Measurements from ENCODE around the gene SIPA1L3.

- TF ChIP-seq SP1 (IDR thresholded peaks at IDR 0.05; ENCODE audit: low read depth, low read length): no peak
- no peak for TF ChIP-seq ZNF274 (IDR thresholded peaks at IDR 0.05; ENCODE audit: insufficient read depth, insufficient read length)
- TF ChIP-seq TCF7 (IDR thresholded peaks at IDR 0.05; ENCODE audit: borderline replicate concordance): no peak
- TF ChIP-seq CTCF (IDR thresholded peaks at IDR 0.05 in 2 of 3, conservative IDR thresholded peaks at IDR 0.05 in 1 of 3; ENCODE audit: control insufficient read depth in 2 of 3, extremely low read depth in 1 of 3, insufficient read depth in 1 of 3, low read depth in 3 of 3, low read length in 3 of 3): no peak
- TF ChIP-seq IRF3 (IDR thresholded peaks at IDR 0.05): no peak
- no peak for TF ChIP-seq POLR2A (IDR thresholded peaks at IDR 0.05; ENCODE audit: low read depth, low read length)
- TF ChIP-seq CEBPB (IDR thresholded peaks at IDR 0.05; ENCODE audit: borderline replicate concordance in 1 of 2, low read depth in 2 of 2, low read length in 2 of 2): no peak
Measured at GRCh38 chr19:37936886-37937285, 29.9 kb downstream of the SIPA1L3 start.

All from GM12878 (cell line).